H4 (cell line): ENCODE data around the gene OXSM. TPM values are rescaled to one million over a fixed set of nuclear protein-coding genes. Genes with fewer than 3 reads are reported as not detected.

ENCODE experiments used
- total RNA-seq: library from RNA; depleted of rRNA; stranded (reverse); fragments of >200 nt; shearing (Covaris generic); gene quantifications from 2 replicates; pipeline ENCODE4 v1.2.3, GENCODE V29; 2014; rRNA removed

OXSM gene
- total RNA-seq, 1 experiment from 2014 or later: 12.5 TPM

Other genes starting within 250 kb of the OXSM start
- gene TOP2B, start 125.2 kb upstream of the OXSM start, total RNA-seq: 38.9 and 45.3 TPM in 2 replicates
- 11.6 and 13.4 TPM in 2 replicates for gene NGLY1, start 6.6 kb upstream of the OXSM start, total RNA-seq